Endometrium (tissue), 2 donors: Measurements from ENCODE around the gene C17orf107.
A peak's percentile ranks its signal among the peaks of the same experiment; 100 is the strongest.

Experiments used
- FAIRE-seq: peaks from 2 replicates; lab custom pipeline; 2012; peaks lifted over from hg19 to GRCh38; lab: Jason Lieb, UNC
- donor health status: control.
- donor health status: control.

C17orf107 gene

GRCh38 chr17:4937553-4937952 lies 38.2 kb downstream of the C17orf107 start:
- no peak for FAIRE-seq

GRCh38 chr17:4938069-4938491 lies 38.7 kb downstream of the C17orf107 start:
- FAIRE-seq: no peak

- FAIRE-seq: no peak
Observed at GRCh38 chr17:4938688-4939545, 39.6 kb downstream of the C17orf107 start.

GRCh38 chr17:4939546-4939795 lies 40.1 kb downstream of the C17orf107 start:
- FAIRE-seq: no peak

GRCh38 chr17:4939796-4940554 lies 40.6 kb downstream of the C17orf107 start, which contains the start of the genes RNF167 and SLC25A11:
Gene RNF167 (plus strand): TSS chr17:4940268. CDS start chr17:4940910, 642 bp downstream.
Gene SLC25A11 (minus strand): TSS chr17:4940046. CDS start chr17:4939910, 136 bp downstream.
- FAIRE-seq: peak; percentile 89

- no peak for FAIRE-seq
Observed at GRCh38 chr17:4940555-4941318, 41.4 kb downstream of the C17orf107 start.

GRCh38 chr17:4941319-4941610 lies 41.9 kb downstream of the C17orf107 start:
- no peak for FAIRE-seq

- FAIRE-seq: no peak
Observed at GRCh38 chr17:4942760-4943508, 43.6 kb downstream of the C17orf107 start.

GRCh38 chr17:4944163-4944553 lies 44.8 kb downstream of the C17orf107 start:
- FAIRE-seq: no peak

GRCh38 chr17:4944554-4945175 lies 45.3 kb downstream of the C17orf107 start:
- no peak for FAIRE-seq

- FAIRE-seq: no peak
Observed at GRCh38 chr17:4945176-4945943, 46.0 kb downstream of the C17orf107 start.

GRCh38 chr17:4945944-4946280 lies 46.6 kb downstream of the C17orf107 start:
- FAIRE-seq: no peak

GRCh38 chr17:4946312-4946976 lies 47.1 kb downstream of the C17orf107 start:
- no peak for FAIRE-seq

- no peak for FAIRE-seq
Observed at GRCh38 chr17:4947010-4947410, 47.7 kb downstream of the C17orf107 start.

GRCh38 chr17:4947411-4948165 lies 48.3 kb downstream of the C17orf107 start:
- no peak for FAIRE-seq

GRCh38 chr17:4948166-4948930 lies 49.0 kb downstream of the C17orf107 start, which contains the start of gene PFN1:
Gene PFN1 (minus strand): TSS chr17:4948530. CDS start chr17:4948394, 136 bp downstream.
- no peak for FAIRE-seq

GRCh38 chr17:4948931-4949320 lies 49.6 kb downstream of the C17orf107 start:
- no peak for FAIRE-seq

- FAIRE-seq: no peak
Observed at GRCh38 chr17:4949321-4950074, 50.2 kb downstream of the C17orf107 start.
